Measurements from ENCODE around the gene RALGAPB.

GRCh38 chr20:38498909-38499308, 26.3 kb downstream of the RALGAPB start:
- TF ChIP-seq ZZZ3 (CRISPR knock-in tag; IDR thresholded peaks at IDR 0.05; ENCODE audit: borderline replicate concordance) (no peak), IKZF1 (IDR thresholded peaks at IDR 0.05) (no peak), USF2 (IDR thresholded peaks at IDR 0.05; ENCODE audit: low read depth, low read length) (no peak), USF2 (CRISPR knock-in tag; IDR thresholded peaks at IDR 0.05; ENCODE audit: borderline replicate concordance) (no peak), PRPF4 (IDR thresholded peaks at IDR 0.05; ENCODE audit: low read depth, low read length, poor library complexity, severe bottlenecking) (no peak), POLR2A (IDR thresholded peaks at IDR 0.05; ENCODE audit: insufficient read depth in 1 of 2, low read depth in 2 of 2, low read length in 2 of 2) (no peak), JUNB (CRISPR knock-in tag; IDR thresholded peaks at IDR 0.05; ENCODE audit: borderline replicate concordance) (no peak), NR2F2 (IDR thresholded peaks at IDR 0.05; ENCODE audit: borderline replicate concordance, low read depth) (no peak), TARDBP (CRISPR knock-in tag; IDR thresholded peaks at IDR 0.05) (no peak), ZNF496 (CRISPR knock-in tag; IDR thresholded peaks at IDR 0.05; ENCODE audit: insufficient replicate concordance) (no peak), TEAD2 (CRISPR knock-in tag; IDR thresholded peaks at IDR 0.05) (no peak), CTCF (CRISPR knock-in tag; IDR thresholded peaks at IDR 0.05) (no peak)
